AG04450 (cell line): ENCODE data around the gene BRDT. TPM values are rescaled to one million over a fixed set of nuclear protein-coding genes. Genes with fewer than 3 reads are reported as not detected.

Source experiments
- CTCF ChIA-PET: fragments of 300-600, 350-600 bp; formaldehyde crosslinking; extraction: SDS; loops from one replicate; lab custom pipeline; 2022; ENCODE audit warnings: antibody characterized with exemption, inconsistent platforms; lab: Charles Lee
- POLR2A ChIA-PET: fragments of 350-600 bp; formaldehyde crosslinking; extraction: SDS; loops from one replicate; lab custom pipeline; 2021; ENCODE audit warnings: antibody characterized with exemption, inconsistent platforms; lab: Yijun Ruan, JAX
- DNase-seq: peaks from one replicate; pipeline ENCODE4 v3.0.0-alpha.2; 2011; ENCODE audit warnings: low read depth, low spot score
- H3K27ac ChIP-seq: one replicate; pipeline ENCODE4 v1.5.1; 2012; ENCODE audit warnings: low read depth, low read length, control low read depth
- H3K27me3 ChIP-seq: one replicate; pipeline ENCODE4 v1.6.0; 2012; ENCODE audit warnings: low read length; ENCODE audit not compliant: control insufficient read depth, insufficient read depth
- H3K4me3 ChIP-seq: 2 replicates; pipeline ENCODE4 v1.5.1; 2011; ENCODE audit warnings: mild to moderate bottlenecking, low read depth, low read length, control low read depth
- H3K9me3 ChIP-seq: 2 replicates; pipeline ENCODE4 v1.5.1; 2012; ENCODE audit warnings: low read length; ENCODE audit not compliant: control insufficient read depth, insufficient read depth
- polyA plus RNA-seq: library from polyadenylated mRNA; depleted of rRNA; stranded (reverse); fragments of >200 nt; gene quantifications from 2 replicates; pipeline ENCODE4 v1.2.3, GENCODE V29; 2011
- TF ChIP-seq, protein P1 (sequence below): IDR thresholded peaks from 2 replicates; pipeline ENCODE4 v1.5.1; 2011; ENCODE audit warnings: low read depth, low read length, control low read depth, inconsistent platforms

BRDT gene
- polyA plus RNA-seq, 1 experiment, result not detected

- Histone ChIP-seq H3K27ac (no peak overlapping the region), H3K4me3 (no peak overlapping the region), H3K9me3 (no peaks in the 10 kb centered on the region), H3K27me3 (peaks cover 5% of the 10 kb centered on the region)
- CTCF ChIA-PET, result interaction anchor here (0.6 to 2.0 kb wide), 2 partner anchors 18 to 992 kb away, joined by 8 to 10 read pairs; no protein-coding TSS in a partner anchor
- no peak for DNase-seq
- POLR2A ChIA-PET, result no interaction called here
- TF ChIP-seq, protein P1, sequence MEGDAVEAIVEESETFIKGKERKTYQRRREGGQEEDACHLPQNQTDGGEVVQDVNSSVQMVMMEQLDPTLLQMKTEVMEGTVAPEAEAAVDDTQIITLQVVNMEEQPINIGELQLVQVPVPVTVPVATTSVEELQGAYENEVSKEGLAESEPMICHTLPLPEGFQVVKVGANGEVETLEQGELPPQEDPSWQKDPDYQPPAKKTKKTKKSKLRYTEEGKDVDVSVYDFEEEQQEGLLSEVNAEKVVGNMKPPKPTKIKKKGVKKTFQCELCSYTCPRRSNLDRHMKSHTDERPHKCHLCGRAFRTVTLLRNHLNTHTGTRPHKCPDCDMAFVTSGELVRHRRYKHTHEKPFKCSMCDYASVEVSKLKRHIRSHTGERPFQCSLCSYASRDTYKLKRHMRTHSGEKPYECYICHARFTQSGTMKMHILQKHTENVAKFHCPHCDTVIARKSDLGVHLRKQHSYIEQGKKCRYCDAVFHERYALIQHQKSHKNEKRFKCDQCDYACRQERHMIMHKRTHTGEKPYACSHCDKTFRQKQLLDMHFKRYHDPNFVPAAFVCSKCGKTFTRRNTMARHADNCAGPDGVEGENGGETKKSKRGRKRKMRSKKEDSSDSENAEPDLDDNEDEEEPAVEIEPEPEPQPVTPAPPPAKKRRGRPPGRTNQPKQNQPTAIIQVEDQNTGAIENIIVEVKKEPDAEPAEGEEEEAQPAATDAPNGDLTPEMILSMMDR, result no peak
Measured at GRCh38 chr1:91979383-91979782, 30.2 kb downstream of the BRDT start.

- no peak overlapping the region for H3K27ac ChIP-seq
- H3K27me3 ChIP-seq, result peaks cover 5% of the 10 kb centered on the region
- DNase-seq, result no peak
- H3K9me3 ChIP-seq, result no peaks in the 10 kb centered on the region
- H3K4me3 ChIP-seq, result no peak overlapping the region
- ChIA-PET CTCF (interaction anchor here (0.6 to 2.0 kb wide), 3 partner anchors 17 to 852 kb away, joined by 4 to 8 read pairs (median 5); no protein-coding TSS in a partner anchor), POLR2A (interaction anchor here (0.6 kb wide), 1 partner anchor 283 kb away, joined by 3 read pairs; no protein-coding TSS in a partner anchor)
- TF ChIP-seq, protein P1, result no peak
Measured at GRCh38 chr1:91980663-91981062, 31.5 kb downstream of the BRDT start.

- Histone ChIP-seq H3K4me3 (no peak overlapping the region), H3K27ac (no peak overlapping the region), H3K27me3 (peaks cover 3% of the 10 kb centered on the region), H3K9me3 (no peaks in the 10 kb centered on the region)
- DNase-seq, result no peak
- TF ChIP-seq, protein P1, result no peak
- ChIA-PET CTCF (interaction anchor here (0.6 kb wide), 1 partner anchor 12 kb away, joined by 3 read pairs; no protein-coding TSS in a partner anchor), POLR2A (no interaction called here)
Measured at GRCh38 chr1:91981996-91982609, 32.9 kb downstream of the BRDT start.

DNA sequence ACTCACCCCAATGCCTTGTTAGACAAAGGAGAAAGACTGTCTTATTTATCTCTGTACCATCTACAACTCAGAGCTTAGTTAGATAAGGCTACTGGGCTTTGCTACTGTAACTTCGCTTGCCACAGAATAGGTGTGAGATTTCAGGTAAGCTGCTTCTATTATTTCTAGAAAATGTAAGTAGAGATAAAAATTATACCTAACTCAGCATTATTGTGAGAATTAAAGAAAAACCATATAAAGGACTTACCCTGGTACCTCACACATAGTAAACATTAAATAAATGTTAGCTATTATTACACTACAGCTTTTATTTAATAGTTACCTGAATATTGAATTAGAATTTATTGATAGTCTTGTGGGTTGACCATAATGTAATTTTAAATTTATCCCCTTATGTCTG, 44.1 kb downstream of the BRDT start:
- H3K9me3 ChIP-seq, result no peaks in the 10 kb centered on the region
- ChIA-PET POLR2A (no interaction called here), CTCF (interaction anchor here (0.7 to 6.4 kb wide), 3 partner anchors 11 to 481 kb away, joined by 3 to 37 read pairs (median 36); no protein-coding TSS in a partner anchor)

More for the DNA sequence above, 44.1 kb downstream of the BRDT start:
- Histone ChIP-seq H3K27ac (no peak overlapping the region), H3K4me3 (no peak overlapping the region), H3K27me3 (no peaks in the 10 kb centered on the region)
- DNase-seq, result no peak
- TF ChIP-seq, protein P1, result no peak
